ENCODE results near the gene PTPRD.

PTPRD gene

DNA sequence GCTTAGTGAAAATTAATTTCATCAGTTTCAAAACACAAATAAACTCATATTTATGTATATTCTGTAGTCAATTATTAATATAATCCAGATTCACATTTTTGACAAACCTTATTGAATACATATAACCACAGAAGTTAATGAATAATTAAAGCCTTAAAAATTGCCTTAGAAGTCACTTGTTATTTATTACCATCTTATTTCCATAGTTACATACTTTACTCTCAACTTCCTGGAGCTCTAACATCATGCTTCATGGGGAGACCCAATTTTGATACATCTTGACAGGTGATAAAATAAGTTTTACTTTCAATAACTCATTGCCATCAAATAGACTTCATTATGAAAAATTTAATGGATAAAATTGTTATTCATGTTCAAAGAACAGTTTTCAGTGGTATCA is 1038.7 kb downstream of the PTPRD start:
- TF ChIP-seq POLR2AphosphoS5 (IDR thresholded peaks at IDR 0.05; ENCODE audit: low read depth, low read length) (no peak), TAF1 (IDR thresholded peaks at IDR 0.05; ENCODE audit: borderline replicate concordance, insufficient read depth, low read length) (no peak), FOXP2 (optimal IDR thresholded peaks at IDR 0.05; ENCODE audit: borderline replicate concordance, extremely low read depth, extremely low read length, insufficient read depth) (no peak), SIN3A (IDR thresholded peaks at IDR 0.05; ENCODE audit: borderline replicate concordance, insufficient read depth, low read length) (no peak)
- TF ChIP-seq, protein P1, sequence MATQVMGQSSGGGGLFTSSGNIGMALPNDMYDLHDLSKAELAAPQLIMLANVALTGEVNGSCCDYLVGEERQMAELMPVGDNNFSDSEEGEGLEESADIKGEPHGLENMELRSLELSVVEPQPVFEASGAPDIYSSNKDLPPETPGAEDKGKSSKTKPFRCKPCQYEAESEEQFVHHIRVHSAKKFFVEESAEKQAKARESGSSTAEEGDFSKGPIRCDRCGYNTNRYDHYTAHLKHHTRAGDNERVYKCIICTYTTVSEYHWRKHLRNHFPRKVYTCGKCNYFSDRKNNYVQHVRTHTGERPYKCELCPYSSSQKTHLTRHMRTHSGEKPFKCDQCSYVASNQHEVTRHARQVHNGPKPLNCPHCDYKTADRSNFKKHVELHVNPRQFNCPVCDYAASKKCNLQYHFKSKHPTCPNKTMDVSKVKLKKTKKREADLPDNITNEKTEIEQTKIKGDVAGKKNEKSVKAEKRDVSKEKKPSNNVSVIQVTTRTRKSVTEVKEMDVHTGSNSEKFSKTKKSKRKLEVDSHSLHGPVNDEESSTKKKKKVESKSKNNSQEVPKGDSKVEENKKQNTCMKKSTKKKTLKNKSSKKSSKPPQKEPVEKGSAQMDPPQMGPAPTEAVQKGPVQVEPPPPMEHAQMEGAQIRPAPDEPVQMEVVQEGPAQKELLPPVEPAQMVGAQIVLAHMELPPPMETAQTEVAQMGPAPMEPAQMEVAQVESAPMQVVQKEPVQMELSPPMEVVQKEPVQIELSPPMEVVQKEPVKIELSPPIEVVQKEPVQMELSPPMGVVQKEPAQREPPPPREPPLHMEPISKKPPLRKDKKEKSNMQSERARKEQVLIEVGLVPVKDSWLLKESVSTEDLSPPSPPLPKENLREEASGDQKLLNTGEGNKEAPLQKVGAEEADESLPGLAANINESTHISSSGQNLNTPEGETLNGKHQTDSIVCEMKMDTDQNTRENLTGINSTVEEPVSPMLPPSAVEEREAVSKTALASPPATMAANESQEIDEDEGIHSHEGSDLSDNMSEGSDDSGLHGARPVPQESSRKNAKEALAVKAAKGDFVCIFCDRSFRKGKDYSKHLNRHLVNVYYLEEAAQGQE (IDR thresholded peaks at IDR 0.05; ENCODE audit: insufficient read depth in 1 of 2, low read depth in 2 of 2, low read length in 2 of 2), result no peak

DNA sequence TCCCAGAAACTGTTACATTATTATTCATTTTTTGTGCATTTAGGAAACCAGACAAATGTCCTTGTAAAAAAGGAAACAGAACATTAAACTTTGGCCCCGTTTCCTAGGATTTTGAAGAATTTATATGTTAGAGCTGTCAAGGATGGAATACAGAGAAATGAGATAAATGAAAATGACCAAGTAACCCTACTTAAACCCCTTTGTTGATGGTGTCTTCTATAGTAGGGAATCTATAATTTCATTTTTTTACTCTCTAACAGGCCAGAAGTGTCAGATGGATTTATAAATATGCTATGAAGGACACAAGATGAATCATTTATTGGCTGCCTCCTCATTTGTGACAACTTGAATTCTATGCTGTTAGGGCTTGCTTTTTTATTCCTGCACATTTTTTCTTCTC is 1047.1 kb downstream of the PTPRD start:
- TF ChIP-seq SIN3A (IDR thresholded peaks at IDR 0.05; ENCODE audit: borderline replicate concordance, insufficient read depth, low read length), result no peak
- TF ChIP-seq, protein P1 (IDR thresholded peaks at IDR 0.05; ENCODE audit: insufficient read depth in 1 of 2, low read depth in 2 of 2, low read length in 2 of 2), result no peak

DNA sequence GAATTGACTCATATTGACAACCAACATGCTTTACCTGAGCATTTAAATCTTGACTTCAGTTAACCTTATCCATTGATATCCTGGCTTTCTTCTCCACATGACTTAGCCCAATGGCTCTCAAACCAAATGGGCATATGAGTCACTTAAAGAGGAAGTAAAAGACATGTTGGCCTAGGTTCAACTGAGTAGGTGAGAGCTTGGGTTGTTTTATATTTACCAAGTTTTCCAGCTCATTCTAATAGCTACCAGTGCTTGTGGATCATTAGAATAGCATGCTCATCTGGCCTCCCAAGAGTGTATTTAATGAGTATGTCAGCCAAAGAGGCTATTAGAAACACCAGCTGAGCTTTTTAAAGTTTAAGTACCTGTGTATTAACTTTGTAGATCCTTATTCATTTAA is 1049.0 kb downstream of the PTPRD start:
- TF ChIP-seq FOXP2 (optimal IDR thresholded peaks at IDR 0.05; ENCODE audit: borderline replicate concordance, extremely low read depth, extremely low read length, insufficient read depth) (no peak), TAF1 (IDR thresholded peaks at IDR 0.05; ENCODE audit: borderline replicate concordance, insufficient read depth, low read length) (no peak), POLR2AphosphoS5 (IDR thresholded peaks at IDR 0.05; ENCODE audit: low read depth, low read length) (no peak), SIN3A (IDR thresholded peaks at IDR 0.05; ENCODE audit: borderline replicate concordance, insufficient read depth, low read length) (no peak)
- TF ChIP-seq, protein P1 (IDR thresholded peaks at IDR 0.05; ENCODE audit: insufficient read depth in 1 of 2, low read depth in 2 of 2, low read length in 2 of 2), result no peak

DNA sequence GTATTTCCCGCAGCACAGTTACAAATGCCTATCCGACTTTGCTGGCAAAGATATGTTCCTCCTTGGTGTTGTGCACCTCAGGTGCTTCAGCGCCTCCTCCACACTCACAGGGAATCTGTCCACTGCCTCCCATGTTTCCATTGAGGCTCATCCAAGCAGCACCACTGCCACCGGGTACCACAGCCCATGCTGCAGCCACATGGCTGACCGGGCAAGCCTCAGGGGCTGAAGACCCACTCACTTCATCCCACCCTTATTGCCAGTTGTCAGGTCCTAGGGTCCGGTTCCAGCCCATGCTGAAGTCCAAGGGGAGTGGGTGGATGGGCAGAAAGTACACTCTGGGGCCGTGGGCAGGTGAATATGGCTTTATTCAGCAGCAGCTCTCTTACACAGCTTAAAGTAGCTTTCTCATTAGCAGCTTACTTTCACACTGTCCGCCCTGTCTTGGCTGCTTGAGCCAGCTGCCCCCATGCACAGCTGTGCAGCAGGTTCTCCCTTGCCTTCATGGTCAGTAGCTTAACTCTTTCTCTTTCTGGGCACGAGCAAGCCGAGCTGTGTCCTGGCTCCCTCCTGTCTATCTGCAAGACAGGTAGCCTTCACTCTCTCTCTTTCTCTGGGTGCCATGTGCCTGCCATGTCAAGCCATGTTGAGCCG is 1052.3 kb downstream of the PTPRD start:
- TF ChIP-seq FOXP2 (optimal IDR thresholded peaks at IDR 0.05; ENCODE audit: borderline replicate concordance, extremely low read depth, extremely low read length, insufficient read depth) (no peak), TAF1 (IDR thresholded peaks at IDR 0.05; ENCODE audit: borderline replicate concordance, insufficient read depth, low read length) (no peak), SIN3A (IDR thresholded peaks at IDR 0.05; ENCODE audit: borderline replicate concordance, insufficient read depth, low read length) (no peak), POLR2AphosphoS5 (IDR thresholded peaks at IDR 0.05; ENCODE audit: low read depth, low read length) (no peak)
- TF ChIP-seq, protein P1 (IDR thresholded peaks at IDR 0.05; ENCODE audit: insufficient read depth in 1 of 2, low read depth in 2 of 2, low read length in 2 of 2), result no peak

DNA sequence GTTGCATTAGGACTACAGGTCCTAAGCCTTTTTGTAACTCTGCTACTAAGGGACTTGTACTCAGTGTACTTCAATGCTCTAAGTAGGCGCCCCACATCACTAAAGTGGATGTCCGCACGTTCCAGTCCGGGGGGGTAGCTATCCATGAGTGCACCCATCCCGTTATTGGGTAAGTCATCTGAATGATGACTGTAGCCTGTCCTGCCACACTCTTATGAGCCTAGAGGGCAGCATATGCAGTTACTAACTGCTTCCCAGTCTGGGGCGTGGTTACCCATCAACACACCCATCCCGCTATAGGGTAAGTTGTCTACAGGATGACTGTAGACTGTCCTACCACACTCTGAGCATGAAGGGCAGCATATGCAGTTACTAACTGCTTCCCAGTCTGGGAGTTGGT is 1053.9 kb downstream of the PTPRD start:
- TF ChIP-seq SIN3A (IDR thresholded peaks at IDR 0.05; ENCODE audit: borderline replicate concordance, insufficient read depth, low read length), result no peak
- TF ChIP-seq FOXP2 (optimal IDR thresholded peaks at IDR 0.05; ENCODE audit: borderline replicate concordance, extremely low read depth, extremely low read length, insufficient read depth), result no peak
- TF ChIP-seq, protein P1 (IDR thresholded peaks at IDR 0.05; ENCODE audit: insufficient read depth in 1 of 2, low read depth in 2 of 2, low read length in 2 of 2), result no peak
- TF ChIP-seq POLR2AphosphoS5 (IDR thresholded peaks at IDR 0.05; ENCODE audit: low read depth, low read length), result no peak
- no peak for TF ChIP-seq TAF1 (IDR thresholded peaks at IDR 0.05; ENCODE audit: borderline replicate concordance, insufficient read depth, low read length)

Data from PFSK-1 (cell line).